ENCODE results near the gene MSRB3. TPM values are rescaled to one million over a fixed set of nuclear protein-coding genes. Genes with fewer than 3 reads are reported as not detected.

Gene MSRB3
- total RNA-seq, 4 donors from 2014 or later = 21.7 to 56.9 (median 26.4) TPM

- Histone ChIP-seq H3K27ac (no peak overlapping the region), H3K4me3 (no peak overlapping the region), H3K9me3 (no peaks in the 10 kb centered on the region), H3K27me3 (no peaks in the 10 kb centered on the region), H3K36me3 (no peaks in the 10 kb centered on the region), H3K4me1 (peaks cover 0 to 16% (median 4%) of the 10 kb centered on the region in 4 donors)
- intact Hi-C loops (cut with DNase I; ENCODE audit: low total_unique reads) (no loop called here), in situ Hi-C loops (cut with MboI; ENCODE audit: low pct_ligation_motif_present in 1 of 4, low pct_unique_long_range_greater_than_20kb in 1 of 4, low sequenced_read_pairs in 3 of 4) (loop anchor here in 2 of 4 donors (25.0 kb wide), 1 partner anchor 763 kb away; no protein-coding TSS in a partner anchor)
- no peak for DNase-seq
- 80% methylated on average over 3 of the region's 3 CpGs for WGBS, 2 donors (ENCODE audit: low coverage in 1 of 2)
- TF ChIP-seq POLR2A (IDR thresholded peaks at IDR 0.05) = no peak
- TF ChIP-seq, protein P1, sequence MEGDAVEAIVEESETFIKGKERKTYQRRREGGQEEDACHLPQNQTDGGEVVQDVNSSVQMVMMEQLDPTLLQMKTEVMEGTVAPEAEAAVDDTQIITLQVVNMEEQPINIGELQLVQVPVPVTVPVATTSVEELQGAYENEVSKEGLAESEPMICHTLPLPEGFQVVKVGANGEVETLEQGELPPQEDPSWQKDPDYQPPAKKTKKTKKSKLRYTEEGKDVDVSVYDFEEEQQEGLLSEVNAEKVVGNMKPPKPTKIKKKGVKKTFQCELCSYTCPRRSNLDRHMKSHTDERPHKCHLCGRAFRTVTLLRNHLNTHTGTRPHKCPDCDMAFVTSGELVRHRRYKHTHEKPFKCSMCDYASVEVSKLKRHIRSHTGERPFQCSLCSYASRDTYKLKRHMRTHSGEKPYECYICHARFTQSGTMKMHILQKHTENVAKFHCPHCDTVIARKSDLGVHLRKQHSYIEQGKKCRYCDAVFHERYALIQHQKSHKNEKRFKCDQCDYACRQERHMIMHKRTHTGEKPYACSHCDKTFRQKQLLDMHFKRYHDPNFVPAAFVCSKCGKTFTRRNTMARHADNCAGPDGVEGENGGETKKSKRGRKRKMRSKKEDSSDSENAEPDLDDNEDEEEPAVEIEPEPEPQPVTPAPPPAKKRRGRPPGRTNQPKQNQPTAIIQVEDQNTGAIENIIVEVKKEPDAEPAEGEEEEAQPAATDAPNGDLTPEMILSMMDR (IDR thresholded peaks at IDR 0.05) = no peak
- no peak for TF ChIP-seq POLR2AphosphoS5 (IDR thresholded peaks at IDR 0.05)
- TF ChIP-seq EP300 (IDR thresholded peaks at IDR 0.05; ENCODE audit: low read depth) = no peak
These were observed 46.1 kb downstream of the MSRB3 start for GRCh38 chr12:65324551-65324950.

GRCh38 chr12:65325183-65325582 is 46.7 kb downstream of the MSRB3 start:
- Histone ChIP-seq H3K4me3 (no peak overlapping the region), H3K36me3 (no peaks in the 10 kb centered on the region), H3K4me1 (peaks cover 0 to 16% (median 4%) of the 10 kb centered on the region in 4 donors), H3K27ac (no peak overlapping the region), H3K27me3 (no peaks in the 10 kb centered on the region), H3K9me3 (no peaks in the 10 kb centered on the region)
- DNase-seq = no peak
- intact Hi-C loops (cut with DNase I; ENCODE audit: low total_unique reads) = no loop called here
- TF ChIP-seq EP300 (IDR thresholded peaks at IDR 0.05; ENCODE audit: low read depth) (no peak), POLR2AphosphoS5 (IDR thresholded peaks at IDR 0.05) (no peak), POLR2A (IDR thresholded peaks at IDR 0.05) (no peak)
- TF ChIP-seq, protein P1 (IDR thresholded peaks at IDR 0.05) = no peak
- WGBS, 2 donors (ENCODE audit: low coverage in 1 of 2) = 84 to 89% methylated on average over 3 to 5 of the region's 5 CpGs
- in situ Hi-C loops (cut with MboI; ENCODE audit: low pct_ligation_motif_present in 1 of 4, low pct_unique_long_range_greater_than_20kb in 1 of 4, low sequenced_read_pairs in 3 of 4) = no loop called here

GRCh38 chr12:65326616-65327015 is 48.1 kb downstream of the MSRB3 start:
- DNase-seq = no peak
- TF ChIP-seq POLR2AphosphoS5 (IDR thresholded peaks at IDR 0.05) (no peak), POLR2A (IDR thresholded peaks at IDR 0.05) (no peak), EP300 (IDR thresholded peaks at IDR 0.05; ENCODE audit: low read depth) (no peak)
- TF ChIP-seq, protein P1 (IDR thresholded peaks at IDR 0.05) = no peak
- in situ Hi-C loops (cut with MboI; ENCODE audit: low pct_ligation_motif_present in 1 of 4, low pct_unique_long_range_greater_than_20kb in 1 of 4, low sequenced_read_pairs in 3 of 4) (no loop called here), intact Hi-C loops (cut with DNase I; ENCODE audit: low total_unique reads) (no loop called here)
- 72 to 76% methylated on average over 3 to 5 of the region's 5 CpGs for whole genome bisulfite sequencing, 2 donors (ENCODE audit: low coverage in 1 of 2)
- H3K27ac ChIP-seq = no peak overlapping the region
- peaks cover 0 to 16% (median 4%) of the 10 kb centered on the region in 4 donors for H3K4me1 ChIP-seq
- H3K4me3 ChIP-seq = no peak overlapping the region
- no peaks in the 10 kb centered on the region for H3K9me3 ChIP-seq
- H3K27me3 ChIP-seq = no peaks in the 10 kb centered on the region
- H3K36me3 ChIP-seq = no peaks in the 10 kb centered on the region

GRCh38 chr12:65327207-65328076 is 49.0 kb downstream of the MSRB3 start:
- no peaks in the 10 kb centered on the region for H3K27me3 ChIP-seq
- H3K27ac ChIP-seq = peak overlapping the region in 2 of 4 donors; percentile 17 to 34
- no peaks in the 10 kb centered on the region for H3K9me3 ChIP-seq
- H3K4me1 ChIP-seq = peaks cover 0 to 16% (median 4%) of the 10 kb centered on the region in 4 donors
- 49 to 54% methylated on average over 10 of the region's 10 CpGs for WGBS, 2 donors (ENCODE audit: low coverage in 1 of 2)
- intact Hi-C loops (cut with DNase I; ENCODE audit: low total_unique reads) (no loop called here), in situ Hi-C loops (cut with MboI; ENCODE audit: low pct_ligation_motif_present in 1 of 4, low pct_unique_long_range_greater_than_20kb in 1 of 4, low sequenced_read_pairs in 3 of 4) (no loop called here)
- no peaks in the 10 kb centered on the region for H3K36me3 ChIP-seq
- TF ChIP-seq POLR2A (IDR thresholded peaks at IDR 0.05) = no peak
- no peak for TF ChIP-seq EP300 (IDR thresholded peaks at IDR 0.05; ENCODE audit: low read depth)
- no peak for TF ChIP-seq POLR2AphosphoS5 (IDR thresholded peaks at IDR 0.05)
- TF ChIP-seq, protein P1 (IDR thresholded peaks at IDR 0.05) = no peak
- DNase-seq = no peak
- H3K4me3 ChIP-seq = no peak overlapping the region
